Tibial artery (tissue), 4 donors: Measurements from ENCODE around the gene ACOXL.
A peak's percentile ranks its signal among the peaks of the same experiment; 100 is the strongest.

Experiments
- DNase-seq, 2 donors: peaks; one replicate each; pipeline ENCODE4 v3.0.0-alpha.2; 2019
- H3K27ac ChIP-seq, 2 donors: fragments of 200-600 bp; sonication (generic) in 1 of 2; 1 replicate in 1 of 2; 2 replicates in 1 of 2; pipeline ENCODE4 v1.5.1; 2018 to 2019; ENCODE audit warnings: mild to moderate bottlenecking in 1 of 2
- H3K27me3 ChIP-seq, 2 donors: fragments of 200-600 bp; sonication (generic) in 1 of 2; one replicate each; pipeline versions ENCODE4 v1.5.1 to v1.6.0; 2016 to 2019
- H3K36me3 ChIP-seq, 3 donors: fragments of 200-600 bp; sonication (generic) in 2 of 3; one replicate each; pipeline ENCODE4 v1.5.1; 2016 to 2019; ENCODE audit warnings: mild to moderate bottlenecking in 2 of 3
- H3K4me1 ChIP-seq, 4 donors: fragments of 200-600 bp; sonication (generic) in 2 of 4; 1 replicate in 3 of 4; 2 replicates in 1 of 4; pipeline ENCODE4 v1.5.1; 2016 to 2019
- H3K4me3 ChIP-seq, 2 donors: fragments of 200-600 bp; sonication (generic) in 1 of 2; 1 replicate in 1 of 2; 2 replicates in 1 of 2; pipeline ENCODE4 v1.5.1; 2018 to 2019; ENCODE audit warnings: mild to moderate bottlenecking in 2 of 2
- H3K9me3 ChIP-seq, 3 donors: fragments of 200-600 bp; sonication (generic) in 1 of 3; one replicate each; pipeline ENCODE4 v1.5.1; 2016 to 2019
- intact Hi-C: fragments of 100-400 bp; cut with DNase I; formaldehyde crosslinking; loops from one replicate; pipeline ENCODE4 v1.15.0; 2023; ENCODE audit warnings: low total_unique reads
- TF ChIP-seq, protein P1 (sequence below), 2 experiments: fragments of 200-600 bp in 1 of 2; fragments of 450-650 bp in 1 of 2; IDR thresholded peaks; one replicate each; pipeline ENCODE4 v1.5.1; 2017 to 2019; ENCODE audit warnings: antibody characterized with exemption in 2 of 2, mild to moderate bottlenecking in 1 of 2, moderate library complexity in 1 of 2

Gene ACOXL

DNA sequence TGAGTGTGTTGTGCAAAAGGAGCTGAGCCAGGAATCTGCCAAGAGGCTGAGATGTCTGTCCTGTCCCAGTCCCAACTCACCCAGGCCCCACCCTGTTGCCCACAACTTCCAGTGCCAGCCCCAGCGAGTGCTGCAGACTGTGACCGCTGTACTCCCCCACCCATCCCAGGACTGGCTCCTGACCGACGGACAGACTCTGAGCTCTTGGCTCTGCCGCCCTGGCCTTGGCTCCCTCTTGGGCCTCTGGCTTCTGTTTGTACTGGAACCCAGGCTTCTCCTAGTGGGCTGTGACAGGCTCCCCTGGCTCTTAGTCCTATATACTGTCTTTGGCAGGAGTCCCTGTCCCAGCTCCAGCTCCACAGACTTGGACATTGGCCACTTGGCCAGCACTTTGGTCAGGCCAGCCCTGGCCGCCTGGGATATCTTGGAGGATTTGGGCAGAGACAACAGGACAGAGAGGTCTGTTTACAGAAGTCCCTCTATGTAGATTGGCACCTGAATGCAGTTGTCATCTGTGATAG lies 41.1 kb downstream of the ACOXL start:
- peak; percentile 45 to 90 for DNase-seq
- Histone ChIP-seq H3K27me3 (no peaks in the 10 kb centered on the region), H3K9me3 (no peaks in the 10 kb centered on the region), H3K27ac (peak overlapping the region in 1 of 2 donors; percentile 5), H3K4me1 (peaks cover 0 to 41% (median 27%) of the 10 kb centered on the region in 4 donors), H3K36me3 (no peaks in the 10 kb centered on the region), H3K4me3 (no peak overlapping the region)
- intact Hi-C loops: no loop called here
- TF ChIP-seq, protein P1, sequence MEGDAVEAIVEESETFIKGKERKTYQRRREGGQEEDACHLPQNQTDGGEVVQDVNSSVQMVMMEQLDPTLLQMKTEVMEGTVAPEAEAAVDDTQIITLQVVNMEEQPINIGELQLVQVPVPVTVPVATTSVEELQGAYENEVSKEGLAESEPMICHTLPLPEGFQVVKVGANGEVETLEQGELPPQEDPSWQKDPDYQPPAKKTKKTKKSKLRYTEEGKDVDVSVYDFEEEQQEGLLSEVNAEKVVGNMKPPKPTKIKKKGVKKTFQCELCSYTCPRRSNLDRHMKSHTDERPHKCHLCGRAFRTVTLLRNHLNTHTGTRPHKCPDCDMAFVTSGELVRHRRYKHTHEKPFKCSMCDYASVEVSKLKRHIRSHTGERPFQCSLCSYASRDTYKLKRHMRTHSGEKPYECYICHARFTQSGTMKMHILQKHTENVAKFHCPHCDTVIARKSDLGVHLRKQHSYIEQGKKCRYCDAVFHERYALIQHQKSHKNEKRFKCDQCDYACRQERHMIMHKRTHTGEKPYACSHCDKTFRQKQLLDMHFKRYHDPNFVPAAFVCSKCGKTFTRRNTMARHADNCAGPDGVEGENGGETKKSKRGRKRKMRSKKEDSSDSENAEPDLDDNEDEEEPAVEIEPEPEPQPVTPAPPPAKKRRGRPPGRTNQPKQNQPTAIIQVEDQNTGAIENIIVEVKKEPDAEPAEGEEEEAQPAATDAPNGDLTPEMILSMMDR (IDR thresholded peaks at IDR 0.05): no peak

DNA sequence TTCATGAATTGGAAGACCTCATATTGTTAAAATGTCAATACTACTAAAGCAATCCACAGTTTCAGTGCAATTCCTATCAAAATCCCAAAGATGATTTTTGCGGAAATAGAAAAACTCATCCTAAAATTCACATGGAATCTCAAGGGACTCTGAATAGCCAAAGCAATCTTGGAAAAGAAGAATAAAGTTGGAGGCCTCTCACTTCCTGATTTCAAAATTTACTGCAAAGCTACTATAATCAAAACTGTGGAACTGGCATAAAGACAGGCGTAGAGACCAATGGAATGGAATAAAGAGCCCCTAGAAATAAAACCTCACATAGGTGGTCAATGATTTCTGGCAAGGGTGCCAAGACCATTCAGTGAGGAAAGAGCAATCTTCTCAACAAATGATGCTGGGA lies 42.3 kb downstream of the ACOXL start:
- H3K9me3 ChIP-seq: no peaks in the 10 kb centered on the region
- intact Hi-C loops: no loop called here
- no peak overlapping the region for H3K4me3 ChIP-seq
- TF ChIP-seq, protein P1 (IDR thresholded peaks at IDR 0.05): no peak
- no peak overlapping the region for H3K27ac ChIP-seq
- no peaks in the 10 kb centered on the region for H3K27me3 ChIP-seq
- DNase-seq: no peak
- H3K36me3 ChIP-seq: no peaks in the 10 kb centered on the region
- H3K4me1 ChIP-seq: peaks cover 0 to 41% (median 28%) of the 10 kb centered on the region in 4 donors

DNA sequence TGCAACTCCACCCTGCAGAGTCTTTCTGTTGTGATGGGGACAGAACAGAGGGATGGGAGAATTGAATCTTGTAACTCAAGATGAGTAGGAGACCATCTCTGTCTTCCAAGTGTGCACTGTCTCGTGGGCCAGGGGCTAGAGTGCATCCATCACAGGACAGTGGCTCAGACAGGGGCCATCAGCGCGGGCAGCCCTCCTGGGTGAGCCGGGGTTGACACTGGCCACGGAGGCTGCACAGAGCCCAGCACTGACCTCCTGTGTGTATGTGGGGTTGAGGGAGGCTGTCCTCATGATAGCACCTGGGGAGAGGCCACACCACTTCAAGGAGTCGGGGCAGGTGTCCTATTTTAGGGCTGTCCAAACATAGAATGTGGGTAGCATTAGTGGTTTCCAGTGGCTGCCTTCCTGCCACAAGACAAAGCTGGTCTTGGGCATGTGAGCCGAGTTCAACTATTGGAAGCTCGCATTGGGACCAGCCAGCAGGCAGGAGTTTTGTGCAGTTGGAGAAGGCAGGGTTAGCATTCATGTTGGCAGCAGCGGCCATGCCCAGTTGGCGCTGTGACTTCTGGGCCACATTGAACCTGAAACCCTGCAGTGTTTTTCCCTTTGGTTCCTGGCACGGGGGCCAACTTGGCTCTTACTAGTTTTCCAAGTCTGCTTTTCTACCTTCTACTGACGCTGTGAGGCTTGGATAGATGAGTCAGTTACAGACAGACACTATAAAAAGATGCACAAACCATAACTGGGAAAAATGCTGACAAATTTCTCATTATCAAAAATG lies 45.3 kb downstream of the ACOXL start:
- DNase-seq: peak in 1 of 2 donors; percentile 65

DNA sequence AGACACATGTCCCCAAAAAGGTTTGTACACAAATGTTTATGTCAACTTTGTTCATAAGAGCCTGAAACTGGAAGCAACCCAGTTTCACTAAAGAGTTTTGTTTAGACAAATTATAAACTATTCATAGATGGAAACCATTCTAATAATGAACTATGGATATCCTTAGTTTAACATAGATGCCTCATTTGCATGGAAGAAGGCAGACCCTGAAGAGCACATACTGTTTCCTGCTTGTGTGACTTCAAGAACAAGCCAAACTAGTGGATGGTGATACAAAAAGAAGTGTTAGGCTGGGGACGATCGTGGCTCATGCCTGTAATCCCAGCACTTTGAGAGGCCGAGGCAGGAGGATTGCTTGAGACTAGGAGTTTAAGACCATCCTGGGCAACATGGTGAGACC lies 48.1 kb downstream of the ACOXL start:
- intact Hi-C loops: no loop called here
- Histone ChIP-seq H3K9me3 (no peaks in the 10 kb centered on the region), H3K27me3 (peaks cover 0 to under 1% of the 10 kb centered on the region in 2 donors), H3K4me3 (no peak overlapping the region), H3K27ac (no peak overlapping the region), H3K4me1 (peaks cover 0 to 14% (median 12%) of the 10 kb centered on the region in 4 donors), H3K36me3 (no peaks in the 10 kb centered on the region)
- TF ChIP-seq, protein P1 (IDR thresholded peaks at IDR 0.05): no peak
- no peak for DNase-seq

More for the DNA sequence above, 45.3 kb downstream of the ACOXL start:
- TF ChIP-seq, protein P1 (IDR thresholded peaks at IDR 0.05): no peak
- no peaks in the 10 kb centered on the region for H3K9me3 ChIP-seq
- intact Hi-C loops: no loop called here
- H3K36me3 ChIP-seq: no peaks in the 10 kb centered on the region
- H3K27ac ChIP-seq: no peak overlapping the region
- no peaks in the 10 kb centered on the region for H3K27me3 ChIP-seq
- H3K4me3 ChIP-seq: no peak overlapping the region
- H3K4me1 ChIP-seq: peaks cover 0 to 35% (median 20%) of the 10 kb centered on the region in 4 donors

DNA sequence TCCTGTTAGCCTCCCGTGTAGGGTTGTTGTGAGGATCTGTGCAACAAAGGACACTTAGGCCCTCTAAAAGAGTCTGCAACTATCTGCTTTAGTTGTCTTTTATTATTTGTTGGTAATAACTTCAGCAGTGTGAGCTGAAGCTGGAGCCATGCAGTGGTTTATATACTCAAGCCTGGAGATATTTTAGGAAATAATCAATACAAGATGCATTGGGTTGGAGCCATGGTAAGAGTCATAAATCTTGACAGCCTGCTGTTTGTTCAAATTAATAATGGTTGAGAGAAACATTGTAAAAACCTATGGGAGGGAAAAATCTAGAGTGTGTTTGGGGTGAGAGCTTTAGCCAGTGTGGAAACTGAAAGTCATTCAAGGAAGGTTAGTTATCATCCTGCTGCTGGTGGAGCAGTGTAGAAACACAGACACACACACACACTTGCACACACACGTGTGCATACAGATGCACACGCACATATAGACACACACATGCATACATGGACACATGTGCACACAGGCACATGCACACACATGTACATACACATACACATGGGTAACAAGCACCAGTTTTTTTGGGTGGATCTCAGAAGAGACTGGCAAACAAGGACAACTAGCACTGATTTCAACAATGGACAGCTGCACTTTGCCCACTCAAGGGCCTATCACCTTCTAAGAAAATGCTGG lies 51.0 kb downstream of the ACOXL start:
- TF ChIP-seq, protein P1 (IDR thresholded peaks at IDR 0.05): no peak
- DNase-seq: no peak

More for the DNA sequence above, 51.0 kb downstream of the ACOXL start:
- intact Hi-C loops: no loop called here
- Histone ChIP-seq H3K4me3 (no peak overlapping the region), H3K27ac (no peak overlapping the region), H3K4me1 (peaks cover 0 to 3% (median under 1%) of the 10 kb centered on the region in 4 donors), H3K36me3 (no peaks in the 10 kb centered on the region), H3K9me3 (no peaks in the 10 kb centered on the region), H3K27me3 (peaks cover 0 to 6% of the 10 kb centered on the region in 2 donors)
